SK-MEL-5 (cell line): ENCODE results near the gene STT3A. TPM values are rescaled to one million over a fixed set of nuclear protein-coding genes. Genes with fewer than 3 reads are reported as not detected.

ENCODE experiments used
- DNase-seq: peaks from one replicate; pipeline ENCODE4 v3.0.0-alpha.2; 2016; ENCODE audit warnings: low read depth, low spot score
- in situ Hi-C: cut with HindIII; loops from 2 replicates; pipeline ENCODE4 v1.10.0; 2016; ENCODE audit warnings: low sequenced_read_pairs, high pct_unique_total_duplicates, low pct_unique_long_range_greater_than_20kb
- total RNA-seq: library from RNA; depleted of rRNA; stranded (reverse); fragments of >200 nt; shearing (Covaris generic); gene quantifications from 2 replicates; pipeline ENCODE4 v1.2.3, GENCODE V29; 2014

Gene STT3A
- total RNA-seq, 1 experiment from 2014 or later = 125 TPM

DNA sequence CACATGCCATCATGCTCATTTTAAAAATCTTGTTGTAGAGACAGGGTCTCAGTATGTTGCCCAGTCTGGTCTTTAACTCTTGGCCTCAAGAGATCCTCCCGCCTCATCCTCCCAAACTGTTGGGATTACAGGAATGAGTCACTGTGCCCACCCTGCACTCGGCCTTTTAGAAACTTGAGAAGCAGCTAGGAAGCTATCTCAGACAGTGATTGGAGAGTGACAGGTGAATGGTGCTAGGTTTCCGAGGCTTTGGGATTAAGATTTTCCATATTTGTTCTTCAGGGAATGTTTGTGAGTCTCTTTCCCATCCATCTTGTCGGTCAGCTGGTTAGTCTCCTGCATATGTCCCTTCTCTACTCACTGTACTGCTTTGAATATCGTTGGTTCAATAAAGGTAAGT lies 12.8 kb upstream of the STT3A start:
- in situ Hi-C loops = no loop called here
- no peak for DNase-seq

DNA sequence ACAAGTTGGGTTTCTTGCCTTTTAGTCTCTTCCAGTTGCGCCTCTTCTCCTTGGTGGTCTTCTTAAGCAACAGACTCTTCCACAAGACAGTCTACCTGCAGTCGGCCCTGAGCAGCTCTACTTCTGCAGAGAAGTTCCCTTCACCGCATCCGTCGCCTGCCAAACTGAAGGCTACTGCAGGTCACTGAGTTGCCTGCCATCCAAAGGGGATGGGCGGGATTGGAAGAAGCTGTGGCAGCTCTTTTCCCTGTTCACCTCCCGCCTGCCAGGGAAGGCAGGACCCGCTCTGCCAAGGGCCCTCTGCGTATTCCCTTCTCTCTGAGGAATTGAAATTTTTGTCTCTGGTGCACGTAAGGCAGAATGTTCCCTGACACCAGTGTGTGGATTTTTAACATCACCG lies 9.2 kb upstream of the STT3A start:
- in situ Hi-C loops = no loop called here

DNA sequence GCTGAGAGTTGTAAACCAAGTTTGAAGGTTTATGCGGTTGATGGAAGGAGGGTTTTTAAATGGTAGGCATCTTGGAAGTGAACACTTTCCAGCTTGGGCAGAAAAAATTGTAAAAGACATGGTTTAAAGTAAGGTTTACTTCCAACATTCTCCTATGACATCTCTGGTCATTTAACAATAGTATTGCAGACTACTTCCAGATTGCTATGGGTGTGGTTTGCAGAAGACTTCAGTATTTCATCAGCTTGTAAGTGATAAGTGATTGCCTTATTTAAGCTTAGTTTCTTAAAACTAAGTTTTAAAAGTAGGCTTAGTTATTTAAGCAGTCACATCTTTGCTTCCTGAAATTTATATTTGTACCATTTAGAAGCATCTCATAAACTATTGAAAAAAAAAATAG lies 7.2 kb upstream of the STT3A start:
- in situ Hi-C loops = no loop called here
- no peak for DNase-seq

More for the DNA sequence above, 9.2 kb upstream of the STT3A start:
- no peak for DNase-seq

DNA sequence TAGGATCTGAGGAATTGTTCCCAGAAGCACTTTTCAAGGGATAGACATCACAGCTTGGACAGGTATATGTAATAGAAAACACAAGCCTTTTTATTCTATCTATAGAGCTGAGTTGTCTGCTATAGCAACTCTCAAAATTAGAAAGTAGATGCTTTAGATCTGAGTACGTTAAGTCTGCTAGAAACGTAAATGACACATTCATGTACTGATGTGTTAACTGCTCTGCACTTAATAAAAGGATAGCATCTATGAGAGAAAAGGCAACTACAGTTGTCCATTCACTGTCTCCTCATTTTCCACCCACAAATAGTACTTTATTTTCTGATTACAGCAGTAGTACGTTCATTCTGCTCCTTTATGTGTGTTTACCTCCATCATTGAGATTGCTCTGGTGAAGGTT lies 6.0 kb upstream of the STT3A start:
- in situ Hi-C loops = no loop called here

DNA sequence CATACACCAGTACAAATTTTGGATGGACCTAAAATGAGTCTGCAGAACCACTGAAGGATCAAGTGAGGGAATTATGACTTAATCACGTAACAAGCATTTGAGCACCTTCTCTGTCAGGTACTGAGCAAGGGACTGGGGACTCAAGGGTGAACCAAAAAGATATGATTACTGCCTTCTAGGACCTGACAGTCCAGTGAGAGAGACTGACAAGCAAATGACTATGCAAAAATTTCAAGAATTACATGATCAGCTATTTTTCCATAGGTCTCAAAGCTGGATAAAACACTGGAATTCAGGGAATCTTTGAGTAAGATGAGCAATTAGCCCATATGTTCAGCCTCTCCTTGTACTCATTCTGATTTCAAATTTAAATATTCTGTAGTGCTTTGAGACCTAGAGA lies 5.2 kb upstream of the STT3A start:
- no peak for DNase-seq
- in situ Hi-C loops = no loop called here

More for the DNA sequence above, 6.0 kb upstream of the STT3A start:
- DNase-seq = no peak

DNA sequence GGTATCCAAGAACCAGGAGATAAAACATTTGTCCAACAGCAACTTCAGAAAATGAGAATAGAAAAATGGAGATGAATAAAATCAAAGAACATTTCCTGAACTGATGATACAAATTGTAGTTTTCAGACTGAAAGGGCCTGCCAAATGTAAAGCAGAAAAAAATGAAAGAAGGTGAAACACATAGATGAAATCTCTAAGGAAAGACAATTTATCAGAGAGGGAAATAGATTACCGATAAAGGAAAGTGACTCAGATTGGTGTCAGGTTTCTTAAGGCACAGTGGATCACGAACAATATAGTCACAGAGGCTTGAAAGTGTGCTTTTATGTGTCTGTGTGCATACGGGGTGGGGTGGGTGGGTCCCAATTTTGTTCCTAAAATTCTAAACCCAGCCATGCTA lies 4.1 kb upstream of the STT3A start:
- in situ Hi-C loops = no loop called here
- no peak for DNase-seq

DNA sequence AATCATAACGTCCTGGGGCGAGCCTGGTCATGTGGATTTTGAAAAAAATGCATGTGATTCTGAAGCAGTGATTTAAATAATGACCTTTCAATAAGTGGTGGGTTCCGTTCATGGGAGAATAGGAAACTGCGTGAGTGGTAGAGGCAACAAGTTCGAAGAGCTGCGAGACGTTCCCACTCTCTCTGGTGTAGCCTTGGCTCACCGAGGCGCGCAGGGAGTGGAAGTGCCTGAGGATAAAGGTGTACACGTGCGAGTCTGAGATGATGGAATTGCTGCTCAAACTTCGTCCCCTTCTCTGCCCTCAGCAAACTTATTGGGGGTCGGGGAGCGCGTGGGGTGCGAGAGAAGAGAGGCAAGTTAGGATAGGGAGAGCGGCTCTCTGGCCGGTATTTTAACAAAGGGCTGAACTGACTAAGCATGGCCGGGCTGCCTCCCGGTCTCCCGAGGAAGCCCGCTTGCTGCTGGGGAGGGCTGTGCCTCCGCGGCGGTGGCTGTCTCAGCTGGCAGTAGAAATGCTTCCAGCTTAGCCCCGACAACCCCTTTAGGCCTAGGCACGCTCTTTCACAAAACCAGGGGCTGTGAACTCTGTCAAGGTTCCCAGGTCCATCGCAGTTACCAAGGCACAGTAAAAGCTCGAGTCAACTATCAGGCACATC lies 875 bp upstream of the STT3A start:
- in situ Hi-C loops = no loop called here

DNA sequence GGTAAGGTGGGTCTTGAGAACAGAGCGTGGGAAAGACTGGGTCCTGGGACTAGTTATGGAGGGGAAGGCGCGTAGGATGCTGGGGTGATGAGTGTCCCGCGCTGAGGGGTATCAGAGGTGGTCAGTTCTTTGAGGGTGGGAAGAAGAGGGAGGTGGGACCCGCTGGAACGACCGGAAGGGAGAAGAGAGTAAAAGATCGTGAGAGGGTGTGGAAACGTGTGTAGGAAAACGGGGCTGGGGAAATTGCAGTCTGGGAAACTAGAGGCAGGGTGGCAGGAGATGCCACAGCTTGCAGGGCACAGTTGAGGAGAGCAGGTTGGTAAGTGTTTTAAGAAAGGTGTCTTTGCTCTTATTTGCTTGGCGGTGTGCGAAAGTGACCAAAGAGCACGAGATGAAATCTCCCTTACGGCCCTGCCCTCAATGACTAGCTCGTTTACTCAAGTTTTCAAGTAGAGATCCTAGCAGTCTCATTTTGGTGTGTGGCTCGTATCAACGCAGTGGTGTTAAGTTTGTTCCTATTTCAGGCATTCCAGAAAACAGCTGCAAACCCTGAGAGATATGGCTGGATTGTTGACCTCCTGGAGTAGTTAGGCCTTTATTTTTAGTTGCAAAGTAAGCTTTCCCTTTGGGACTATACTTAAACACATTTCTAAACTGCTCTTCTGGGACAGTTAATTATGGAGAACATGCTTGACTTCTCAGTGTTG lies 615 bp downstream of the STT3A start:
- in situ Hi-C loops = no loop called here
- DNase-seq = peak; percentile 14

More for the DNA sequence above, 875 bp upstream of the STT3A start:
- DNase-seq = peak; percentile 40

DNA sequence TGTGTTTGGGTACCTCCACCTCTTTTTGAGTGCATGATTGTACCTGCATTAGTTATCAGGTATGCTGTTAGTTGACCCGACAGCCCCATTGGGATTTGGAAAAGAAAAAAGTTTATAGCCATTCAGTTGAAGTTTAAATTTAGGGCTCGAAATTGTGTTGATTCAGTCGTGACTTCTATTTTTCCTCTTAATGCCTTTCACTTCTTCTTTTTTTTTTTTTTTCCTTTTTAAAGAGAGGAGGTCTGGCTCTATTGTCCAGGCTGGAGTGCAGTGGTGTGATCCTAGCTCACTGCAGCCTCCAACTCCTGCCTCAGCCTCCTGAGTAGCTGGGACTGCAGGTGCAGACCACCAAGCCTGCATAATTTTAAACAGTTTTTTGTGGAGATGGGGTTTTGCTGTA lies 2.3 kb downstream of the STT3A start:
- in situ Hi-C loops = no loop called here
- no peak for DNase-seq

DNA sequence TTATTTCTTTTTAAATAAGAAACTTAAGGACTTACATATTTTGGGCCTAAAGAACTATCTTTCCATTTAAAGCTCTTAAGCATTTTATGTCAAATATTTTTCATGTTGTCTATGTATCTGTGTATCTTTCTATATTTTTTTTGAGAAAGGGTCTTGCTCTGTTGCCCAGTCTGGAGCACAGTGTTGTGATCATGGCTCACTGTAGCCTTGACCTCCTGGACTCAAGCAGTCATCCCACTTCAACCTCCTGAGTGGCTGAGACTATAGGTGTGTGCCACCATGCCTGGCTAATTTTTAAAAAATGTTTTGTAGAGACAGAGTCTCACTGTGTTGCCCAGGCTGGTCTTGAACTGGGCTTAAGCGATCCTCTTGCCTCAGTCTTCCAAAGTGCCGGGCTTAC lies 8.0 kb downstream of the STT3A start:
- DNase-seq = no peak
- in situ Hi-C loops = no loop called here

DNA sequence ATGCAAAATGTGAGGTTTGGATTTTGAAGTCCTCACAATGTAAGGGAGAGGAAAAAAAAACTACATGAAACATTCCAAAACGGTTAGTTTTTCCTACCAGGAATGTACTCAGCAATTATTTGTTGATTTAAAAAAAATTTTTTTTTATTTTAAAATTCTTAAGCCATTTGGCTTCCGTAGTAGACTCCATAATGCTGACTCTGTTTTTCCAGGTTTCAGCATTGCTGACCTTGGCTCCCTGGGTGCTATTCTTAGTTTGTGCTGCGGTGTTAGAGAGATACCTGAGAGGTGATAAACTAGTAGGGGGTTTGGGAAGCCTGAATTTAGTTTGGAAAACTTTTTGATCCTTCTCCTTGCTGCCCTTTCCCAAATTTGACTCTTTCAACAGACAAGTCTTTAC lies 10.6 kb downstream of the STT3A start:
- in situ Hi-C loops = no loop called here

DNA sequence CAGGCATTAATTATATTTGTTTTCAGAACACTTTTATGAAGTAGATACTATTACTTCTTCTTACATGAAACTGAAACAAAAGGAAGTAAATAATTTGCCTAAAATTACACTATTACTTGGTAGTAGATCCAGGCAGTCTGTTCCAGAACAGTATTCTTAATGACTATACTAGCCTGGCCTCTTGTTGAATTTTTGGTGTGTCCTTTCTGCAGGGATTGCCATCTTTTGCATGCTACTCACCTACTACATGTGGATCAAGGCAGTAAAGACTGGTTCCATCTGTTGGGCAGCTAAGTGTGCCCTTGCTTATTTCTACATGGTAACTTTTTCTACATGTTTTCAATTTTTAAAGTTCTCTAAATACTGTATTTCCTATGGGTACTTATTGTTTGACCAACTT lies 12.8 kb downstream of the STT3A start:
- DNase-seq = no peak
- in situ Hi-C loops = no loop called here

More for the DNA sequence above, 10.6 kb downstream of the STT3A start:
- DNase-seq = no peak

DNA sequence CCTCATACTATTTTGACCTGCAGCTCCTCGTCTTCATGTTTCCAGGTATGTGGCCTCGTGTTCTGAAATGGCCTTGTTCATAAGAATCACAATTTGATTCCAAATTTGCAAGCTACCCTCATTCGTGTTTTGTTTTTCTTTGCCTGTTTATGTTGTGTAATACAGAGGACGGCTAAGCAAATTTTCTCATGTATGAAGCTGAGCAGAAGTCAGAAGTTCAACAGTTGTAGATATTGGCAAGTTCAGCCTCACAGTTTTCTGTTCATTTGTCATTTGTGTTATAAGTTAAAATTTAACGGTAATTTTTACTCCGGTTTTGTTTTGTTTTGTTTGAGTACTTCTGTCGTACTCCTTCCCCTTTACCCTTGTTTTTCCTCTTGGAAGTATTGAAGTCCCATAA lies 16.9 kb downstream of the STT3A start:
- DNase-seq = no peak
- in situ Hi-C loops = no loop called here

DNA sequence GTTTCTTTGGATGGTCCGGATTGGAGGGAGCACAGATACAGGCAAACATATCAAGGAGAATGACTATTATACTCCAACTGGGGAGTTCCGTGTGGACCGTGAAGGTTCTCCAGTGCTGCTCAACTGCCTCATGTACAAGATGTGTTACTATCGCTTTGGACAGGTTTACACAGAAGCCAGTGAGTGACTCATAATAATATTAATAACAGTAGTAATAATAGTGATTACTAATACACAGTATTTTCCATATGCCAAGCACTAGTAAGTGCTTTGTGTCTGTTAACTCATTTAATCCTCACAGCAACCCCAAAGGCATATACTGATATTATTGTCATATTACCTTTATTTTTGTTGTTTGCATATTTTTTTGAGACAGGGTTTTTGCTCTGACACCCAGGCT lies 25.7 kb downstream of the STT3A start:
- DNase-seq = no peak
- in situ Hi-C loops = no loop called here

DNA sequence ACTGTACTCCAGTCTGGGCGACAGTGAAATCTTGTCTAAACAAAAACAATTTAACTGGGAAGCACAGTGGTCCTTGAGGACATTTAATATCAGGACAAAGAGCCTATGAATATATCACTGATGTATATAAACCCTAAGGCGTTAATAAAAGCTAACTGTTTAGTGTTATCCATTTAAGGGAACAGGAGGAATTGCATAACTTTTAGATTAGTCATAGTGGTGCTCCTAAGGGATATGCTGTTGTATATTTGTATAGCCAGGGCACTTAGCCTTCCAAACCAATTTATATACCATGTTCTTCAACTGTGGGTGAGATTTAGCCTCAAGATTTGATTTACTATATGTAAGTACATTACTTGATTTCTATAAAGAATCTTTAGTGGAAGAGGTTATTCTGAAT lies 29.3 kb downstream of the STT3A start:
- in situ Hi-C loops = no loop called here
- peak; percentile 5 for DNase-seq

DNA sequence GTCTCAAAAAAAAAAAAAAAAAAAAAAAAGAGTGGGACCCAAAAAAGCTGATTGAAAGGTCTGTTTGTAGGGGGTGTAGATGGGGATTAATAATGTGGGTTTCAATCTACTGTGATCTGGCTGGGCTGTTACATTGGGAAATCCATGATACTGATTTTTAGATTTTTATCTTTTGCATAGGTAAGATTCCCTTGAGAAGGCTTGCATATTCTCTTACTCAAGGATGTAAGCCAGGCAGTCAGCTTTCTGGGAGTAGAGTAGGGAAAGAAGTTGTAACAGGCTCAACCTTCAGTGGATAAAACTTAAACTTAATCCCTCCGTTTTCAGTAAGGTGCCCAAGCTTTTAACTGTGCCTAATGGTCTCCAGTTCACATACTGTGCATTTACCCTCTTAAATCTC lies 30.4 kb downstream of the STT3A start:
- DNase-seq = no peak
- in situ Hi-C loops = no loop called here

DNA sequence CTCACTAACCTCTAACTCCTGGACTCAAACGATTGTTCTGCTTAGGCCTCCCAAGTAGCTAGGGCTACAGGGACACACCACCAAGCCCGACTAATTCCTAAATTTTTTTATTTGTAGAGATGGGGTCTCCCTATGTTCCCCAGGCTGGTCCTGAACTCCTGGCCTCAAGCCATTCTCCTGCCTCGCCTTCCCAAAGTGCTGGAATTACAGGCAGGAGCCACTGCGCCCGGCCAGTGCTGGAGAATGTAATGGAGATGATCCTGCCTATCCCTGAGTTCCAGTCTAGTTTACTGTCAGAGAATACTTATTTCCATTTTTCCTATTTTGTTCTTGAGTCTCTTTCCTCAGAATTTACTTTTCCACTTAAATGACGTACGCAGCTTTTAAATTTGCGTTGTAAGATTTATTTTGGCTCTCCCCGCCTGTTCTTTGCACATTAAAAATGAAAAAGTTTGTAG lies 32.1 kb downstream of the STT3A start, which contains the start of gene CHEK1:
Gene CHEK1, plus strand, starts transcription at position 408 of the 458 bp plus-strand sequence. CDS start 1,606 bp downstream, outside the sequence.
- in situ Hi-C loops = no loop called here
- no peak for DNase-seq

DNA sequence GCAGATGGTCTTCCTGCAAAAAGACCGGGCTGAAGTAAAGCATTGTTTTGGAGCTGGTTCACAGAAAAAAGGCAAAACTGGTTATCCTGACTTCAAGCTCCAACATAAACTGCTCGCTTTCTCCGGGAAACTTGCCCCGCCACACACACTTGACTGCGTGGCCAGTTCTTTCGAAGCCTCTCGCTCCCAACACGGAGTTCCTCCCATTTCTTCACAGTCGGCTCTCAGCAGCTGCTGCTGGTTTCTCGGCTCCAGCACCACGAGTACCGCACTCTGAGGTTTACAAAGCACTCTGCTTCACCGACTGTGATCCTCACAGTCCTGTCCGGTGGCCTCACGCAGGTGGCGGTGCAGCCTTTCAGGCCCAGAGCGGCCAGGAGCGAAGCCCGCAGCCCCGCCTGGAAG lies 32.6 kb downstream of the STT3A start:
- in situ Hi-C loops = no loop called here
- DNase-seq = no peak

DNA sequence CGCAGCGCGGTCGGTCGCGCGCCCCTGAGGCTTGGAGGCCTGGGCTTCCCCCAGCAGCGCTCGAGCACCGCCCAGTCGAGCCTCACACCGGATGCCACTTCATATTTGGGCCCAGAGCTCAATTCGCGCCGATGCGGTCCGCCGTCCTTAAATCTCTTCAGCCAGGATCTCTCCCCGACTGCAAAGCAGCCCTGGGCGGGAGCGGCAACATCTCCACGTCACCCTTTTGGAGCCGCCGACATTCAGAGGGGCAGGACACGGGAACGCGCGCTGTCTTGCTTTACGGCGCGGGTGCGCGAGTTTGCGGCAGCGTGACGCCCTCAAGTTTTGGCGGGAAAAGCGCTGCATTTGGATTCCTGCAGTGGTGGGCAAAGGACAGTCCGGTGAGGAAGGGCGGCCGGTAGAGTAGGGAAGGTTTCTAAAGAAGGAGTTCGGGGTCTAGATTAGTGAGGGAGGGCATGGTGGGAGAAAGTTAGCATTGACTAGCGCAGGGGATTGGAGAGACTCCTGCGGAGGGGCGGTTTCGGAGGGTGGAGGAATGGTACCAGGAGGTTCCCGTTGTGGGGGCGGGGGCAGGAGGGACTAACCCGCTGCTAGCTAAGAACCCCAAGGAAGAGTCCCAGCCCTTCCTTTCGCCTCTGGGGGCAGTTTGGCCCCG lies 33.1 kb downstream of the STT3A start:
- DNase-seq = peak; percentile 85
- in situ Hi-C loops = no loop called here
